GM18951 (cell line): ENCODE data around the gene CP.

ENCODE experiments used
- POLR2A ChIP-seq: IDR thresholded peaks from 4 replicates; pipeline ENCODE4 v1.6.1; 2011; ENCODE audit warnings: mild to moderate bottlenecking; ENCODE audit not compliant: insufficient read length, insufficient read depth; ENCODE audit errors: extremely low read depth
- in situ Hi-C: fragments of 300-500 bp; cut with MboI; formaldehyde crosslinking; loops from one replicate; pipeline ENCODE4 v1.12.0; 2022; ENCODE audit warnings: low sequenced_read_pairs, mixed read lengths, inconsistent platforms; ENCODE audit not compliant: unreplicated experiment

CP gene

GRCh38 chr3:149221783-149222517, at the start of gene CP:
CP (minus strand) TSS chr3:149221829; CDS start chr3:149221792, 37 bp downstream.
- in situ Hi-C loops, result no loop called here
- TF ChIP-seq POLR2A, result no peak

DNA sequence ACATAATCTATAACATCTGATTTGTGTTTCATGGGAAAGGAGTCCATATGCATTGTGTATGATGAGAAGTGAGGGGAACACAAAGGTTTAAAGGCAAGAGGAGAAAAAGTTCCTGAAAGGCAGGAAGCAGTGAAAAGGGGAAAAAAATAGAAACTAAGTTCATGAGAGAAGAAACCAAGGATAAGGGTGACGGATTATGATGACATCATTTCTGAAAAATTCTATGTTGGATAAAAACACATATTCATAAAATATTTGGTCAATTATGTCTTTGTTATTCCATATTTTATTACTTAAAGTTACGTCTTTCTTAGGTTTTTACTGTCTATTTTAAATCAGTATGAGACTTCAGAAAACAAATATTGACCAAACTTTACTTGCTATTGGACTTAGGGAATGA, 48.6 kb upstream of the CP start:
- in situ Hi-C loops, result loop anchor here (5.0 kb wide), 1 partner anchor 143 kb away; the partner anchor contains the start of gene HPS3
- TF ChIP-seq POLR2A, result no peak

GRCh38 chr3:149269687-149270086, 48.1 kb upstream of the CP start:
- in situ Hi-C loops, result loop anchor here (5.0 kb wide), 1 partner anchor 142 kb away; the partner anchor contains the start of gene HPS3
- TF ChIP-seq POLR2A, result no peak

GRCh38 chr3:149267565-149267964, 45.9 kb upstream of the CP start:
- in situ Hi-C loops, result no loop called here

GRCh38 chr3:149266736-149267135, 45.1 kb upstream of the CP start:
- no peak for TF ChIP-seq POLR2A
- in situ Hi-C loops, result no loop called here

More at GRCh38 chr3:149267565-149267964, 45.9 kb upstream of the CP start:
- TF ChIP-seq POLR2A, result no peak

DNA sequence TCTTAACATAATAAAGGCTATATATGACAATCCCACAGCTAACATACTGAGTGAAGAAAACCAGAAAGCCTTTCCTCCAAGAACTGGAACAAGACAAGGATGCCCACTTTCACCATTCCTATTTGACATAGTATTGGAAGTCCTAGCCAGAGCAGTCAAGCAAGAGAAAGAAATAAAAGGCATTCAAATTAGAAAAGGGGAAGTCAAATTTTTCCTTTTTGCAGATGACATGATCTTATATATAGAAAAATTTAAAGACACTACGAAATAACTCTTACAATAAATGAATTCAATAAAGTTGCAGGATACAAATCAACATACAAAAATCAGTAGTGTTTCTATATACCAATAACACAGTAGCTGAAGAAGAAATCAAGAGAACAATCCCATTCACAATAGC, 42.2 kb upstream of the CP start:
- in situ Hi-C loops, result no loop called here
- TF ChIP-seq POLR2A, result no peak

DNA sequence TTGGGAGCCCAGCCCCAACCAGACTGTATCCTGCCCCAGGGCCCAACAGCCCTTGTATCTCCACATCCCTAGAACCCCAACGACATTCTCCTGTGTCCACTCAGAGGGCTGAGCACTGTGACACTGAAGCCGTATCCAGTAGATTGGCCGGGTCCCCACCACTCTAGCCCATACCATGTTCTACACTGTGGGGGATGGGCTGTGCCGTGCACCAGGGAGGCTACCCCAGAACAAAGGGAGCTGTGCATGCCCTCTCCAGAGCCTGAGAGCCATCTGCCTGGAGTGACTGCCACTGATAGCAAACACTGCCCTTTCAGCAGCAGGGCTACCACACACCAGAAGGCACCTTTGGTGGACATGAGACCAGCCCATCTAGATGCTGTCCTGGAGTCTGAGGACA, 37.1 kb upstream of the CP start:
- in situ Hi-C loops, result no loop called here
- no peak for TF ChIP-seq POLR2A

DNA sequence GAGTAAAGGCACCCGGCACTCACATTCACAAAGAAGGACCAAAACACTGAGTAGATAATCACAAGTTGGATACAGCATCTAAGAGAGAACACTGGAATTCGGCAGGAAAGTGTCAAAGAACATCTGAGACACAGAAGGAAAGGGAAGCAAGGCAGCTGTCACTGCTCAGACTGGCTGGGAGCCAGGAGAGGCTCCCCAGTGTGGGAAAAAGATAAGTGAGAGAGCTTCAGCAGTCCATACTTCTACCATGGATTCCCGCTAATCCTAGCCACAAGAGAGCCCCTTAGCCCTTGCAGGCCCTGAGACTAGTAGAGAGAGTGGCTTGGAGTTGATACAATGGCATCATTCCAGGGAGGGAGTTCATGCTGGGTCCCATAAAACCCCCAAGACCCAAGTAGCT, 36.7 kb upstream of the CP start:
- in situ Hi-C loops, result no loop called here
- TF ChIP-seq POLR2A, result no peak

DNA sequence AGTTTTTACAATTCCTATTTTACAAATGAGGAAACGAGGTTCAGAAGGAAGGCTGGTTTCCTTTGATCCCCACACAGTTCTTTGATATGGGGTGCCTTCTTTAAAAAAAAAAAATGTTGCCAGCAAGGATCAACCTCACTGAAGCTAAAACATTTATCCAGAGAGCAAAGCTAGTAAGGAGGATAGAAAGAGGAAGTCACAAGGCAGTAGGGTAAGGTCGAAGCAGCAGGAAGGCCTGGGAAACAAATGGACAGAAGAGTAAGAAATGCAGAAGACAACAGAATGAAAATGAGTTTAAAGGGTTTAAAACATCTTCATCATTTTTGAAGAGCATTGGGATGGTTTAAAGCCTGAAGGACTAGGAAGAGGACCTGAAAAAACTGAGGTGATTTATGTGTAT, 30.6 kb upstream of the CP start:
- in situ Hi-C loops, result no loop called here

DNA sequence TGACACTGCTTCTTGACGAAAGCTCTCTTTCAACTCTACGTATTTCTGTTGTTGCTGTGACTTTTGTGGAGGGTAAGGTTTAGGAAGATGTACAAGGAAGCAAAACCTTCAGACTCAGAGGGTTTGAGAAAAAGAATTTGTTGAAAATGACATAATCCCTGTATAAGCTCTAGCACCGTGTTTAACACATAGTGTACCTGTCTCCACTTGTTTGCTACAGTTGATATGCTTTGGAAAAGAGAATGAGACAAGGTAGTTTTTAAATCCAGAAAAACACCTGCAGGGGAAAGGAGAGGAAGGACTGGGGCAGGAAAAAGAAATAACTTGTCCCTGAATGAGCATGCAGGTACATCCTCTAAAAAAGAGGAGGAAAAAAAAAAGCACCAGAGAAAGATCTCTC, 29.6 kb upstream of the CP start:
- in situ Hi-C loops, result no loop called here
- no peak for TF ChIP-seq POLR2A

More for the DNA sequence above, 30.6 kb upstream of the CP start:
- TF ChIP-seq POLR2A, result no peak

DNA sequence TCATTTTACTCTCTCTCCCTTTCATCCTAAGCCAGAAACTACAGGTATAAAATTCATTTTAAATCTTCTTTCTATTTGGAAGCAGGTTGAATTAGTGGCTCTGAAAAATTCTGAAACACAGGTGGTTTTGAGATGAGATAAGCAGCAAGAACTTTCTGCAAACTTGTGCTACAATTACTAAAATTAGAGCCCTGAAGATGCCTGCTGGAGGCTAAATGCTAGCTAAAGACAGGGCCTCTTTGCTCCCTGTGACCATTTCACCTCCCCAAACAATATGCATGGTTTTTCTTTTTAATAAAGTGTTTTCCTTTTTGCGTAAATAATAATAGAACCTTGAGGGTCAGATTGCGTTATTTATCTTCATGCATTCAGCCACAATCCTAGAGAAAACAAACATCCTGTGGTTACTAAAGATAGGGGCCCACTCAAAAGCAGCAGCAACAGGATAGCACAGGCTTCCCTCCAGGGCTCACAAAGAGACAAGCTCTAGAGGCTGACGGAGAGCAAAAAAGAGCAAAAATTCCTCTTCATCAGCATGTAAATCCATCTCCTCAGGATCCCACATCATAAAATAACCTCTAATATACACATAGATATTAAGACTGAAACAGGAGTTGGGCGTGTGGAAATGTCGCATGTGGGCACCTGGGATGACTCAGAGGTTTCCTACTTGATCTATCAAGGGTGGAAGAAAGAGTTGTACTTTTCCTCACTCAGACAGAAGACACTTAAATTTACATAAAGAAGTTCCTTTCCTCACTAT, 26.5 kb upstream of the CP start:
- TF ChIP-seq POLR2A, result no peak
- in situ Hi-C loops, result no loop called here

GRCh38 chr3:149247008-149247710, 25.5 kb upstream of the CP start:
- in situ Hi-C loops, result no loop called here
- no peak for TF ChIP-seq POLR2A

- in situ Hi-C loops, result no loop called here
- TF ChIP-seq POLR2A, result no peak
Observed at GRCh38 chr3:149245738-149246451, 24.3 kb upstream of the CP start.
